ENCODE measurements around the gene SAMSN1.

SAMSN1 gene

GRCh38 chr21:14545906-14546480, at the start of gene SAMSN1:
Gene SAMSN1, minus strand, starts transcription at chr21:14546315. Its CDS starts 54 bp downstream, at chr21:14546261.
- peak; percentile 91 for DNase-seq (ENCODE audit: low spot score)

- DNase-seq (ENCODE audit: low spot score): no peak
Measured at GRCh38 chr21:14595449-14595848, 49.3 kb upstream of the SAMSN1 start.

GRCh38 chr21:14594967-14595366, 48.9 kb upstream of the SAMSN1 start:
- DNase-seq (ENCODE audit: low spot score): no peak

- no peak for DNase-seq (ENCODE audit: low spot score)
Measured at GRCh38 chr21:14593230-14593629, 47.1 kb upstream of the SAMSN1 start.

GRCh38 chr21:14592296-14593000, 46.3 kb upstream of the SAMSN1 start:
- DNase-seq (ENCODE audit: low spot score): no peak

- DNase-seq (ENCODE audit: low spot score): peak; percentile 39
Measured at GRCh38 chr21:14591882-14592281, 45.8 kb upstream of the SAMSN1 start.

GRCh38 chr21:14591377-14591776, 45.3 kb upstream of the SAMSN1 start:
- DNase-seq (ENCODE audit: low spot score): peak; percentile 47

GRCh38 chr21:14589855-14590563, 43.9 kb upstream of the SAMSN1 start:
- DNase-seq (ENCODE audit: low spot score): peak; percentile 64

- DNase-seq (ENCODE audit: low spot score): no peak
Measured at GRCh38 chr21:14587266-14587665, 41.2 kb upstream of the SAMSN1 start.

GRCh38 chr21:14585122-14585521, 39.0 kb upstream of the SAMSN1 start:
- DNase-seq (ENCODE audit: low spot score): no peak

- no peak for DNase-seq (ENCODE audit: low spot score)
Measured at GRCh38 chr21:14584357-14585095, 38.4 kb upstream of the SAMSN1 start.

GRCh38 chr21:14583629-14584255, 37.6 kb upstream of the SAMSN1 start:
- peak; percentile 49 for DNase-seq (ENCODE audit: low spot score)

GRCh38 chr21:14582934-14583628, 37.0 kb upstream of the SAMSN1 start:
- DNase-seq (ENCODE audit: low spot score): no peak

- peak; percentile 82 for DNase-seq (ENCODE audit: low spot score)
Measured at GRCh38 chr21:14581902-14582457, 35.9 kb upstream of the SAMSN1 start.

GRCh38 chr21:14573244-14573643, 27.1 kb upstream of the SAMSN1 start:
- no peak for DNase-seq (ENCODE audit: low spot score)

GRCh38 chr21:14572204-14572780, 26.2 kb upstream of the SAMSN1 start:
- DNase-seq (ENCODE audit: low spot score): no peak

- no peak for DNase-seq (ENCODE audit: low spot score)
Measured at GRCh38 chr21:14569868-14570267, 23.8 kb upstream of the SAMSN1 start.

- no peak for DNase-seq (ENCODE audit: low spot score)
Measured at GRCh38 chr21:14569026-14569621, 23.0 kb upstream of the SAMSN1 start.

GRCh38 chr21:14567331-14568279, 21.5 kb upstream of the SAMSN1 start:
- no peak for DNase-seq (ENCODE audit: low spot score)

All from activated CD4-positive, alpha-beta T cell treated with anti-CD3 and anti-CD28 coated beads, Interleukin-2, Interleukin-4, amounts not matched to agents 100 ng/mL and 50 ng/mL, durations not matched to agents 16 hours and 8 hours (primary cell).